Karpas-422 (cell line): Measurements from ENCODE around the gene HIP1. TPM values are rescaled to one million over a fixed set of nuclear protein-coding genes. Genes with fewer than 3 reads are reported as not detected.

Experiments used
- DNase-seq: peaks from one replicate; pipeline ENCODE4 v3.0.0-alpha.2; 2015
- H2AFZ ChIP-seq: fragments of 200-600 bp; sonication (generic); 2 replicates; pipeline ENCODE4 v1.6.1; 2014; ENCODE audit warnings: antibody characterized with exemption, low read length, mixed read lengths
- H3K27ac ChIP-seq: fragments of 200-600 bp; sonication (generic); 2 replicates; pipeline ENCODE4 v1.5.1; 2014; ENCODE audit warnings: mild to moderate bottlenecking, low read length, moderate library complexity
- H3K27me3 ChIP-seq: fragments of 200-600 bp; sonication (generic); 2 replicates; pipeline ENCODE4 v1.6.1; 2014; ENCODE audit warnings: low read length, mixed read lengths
- H3K36me3 ChIP-seq: fragments of 200-600 bp; sonication (generic); 2 replicates; pipeline ENCODE4 v1.6.1; 2014; ENCODE audit warnings: low read length, mixed read lengths; ENCODE audit not compliant: insufficient read depth
- H3K4me1 ChIP-seq: fragments of 200-600 bp; sonication (generic); 2 replicates; pipeline ENCODE4 v1.6.1; 2014; ENCODE audit warnings: mild to moderate bottlenecking, low read length, mixed read lengths
- H3K4me2 ChIP-seq: fragments of 200-600 bp; sonication (generic); 2 replicates; pipeline ENCODE4 v1.6.1; 2014; ENCODE audit warnings: low read length, low read depth, mild to moderate bottlenecking; ENCODE audit not compliant: poor library complexity, severe bottlenecking
- H3K4me3 ChIP-seq: fragments of 200-600 bp; sonication (generic); 2 replicates; pipeline ENCODE4 v1.5.1; 2014; ENCODE audit warnings: mild to moderate bottlenecking, antibody characterized with exemption, low read length, mixed read lengths
- H3K79me2 ChIP-seq: fragments of 200-600 bp; sonication (generic); 2 replicates; pipeline ENCODE4 v1.6.1; 2014; ENCODE audit warnings: mild to moderate bottlenecking, low read length, mixed read lengths
- H3K9ac ChIP-seq: fragments of 200-600 bp; sonication (generic); 2 replicates; pipeline ENCODE4 v1.6.0; 2014; ENCODE audit warnings: low read length
- H3K9me2 ChIP-seq: fragments of 200-600 bp; sonication (generic), shearing (Covaris generic); replicated peaks from 2 replicates; pipeline ENCODE4 v1.6.0; 2014; ENCODE audit warnings: mild to moderate bottlenecking, low read length, moderate library complexity; ENCODE audit not compliant: insufficient read depth
- H3K9me3 ChIP-seq: fragments of 300-700, 200-600 bp; sonication (generic); 2 replicates; pipeline ENCODE4 v1.6.1; 2014; ENCODE audit warnings: low read length, mixed read lengths
- H4K20me1 ChIP-seq: fragments of 200-600 bp; sonication (generic); 2 replicates; pipeline ENCODE4 v1.6.1; 2014; ENCODE audit warnings: mild to moderate bottlenecking, antibody characterized with exemption, low read length, low read depth; ENCODE audit not compliant: insufficient read depth
- total RNA-seq: library from RNA; depleted of rRNA; stranded (reverse); fragments of >200 nt; shearing (Covaris generic); gene quantifications from 2 replicates; pipeline ENCODE4 v1.2.3, GENCODE V29; 2014; ENCODE audit warnings: low replicate concordance

Gene HIP1
- total RNA-seq, 1 experiment from 2014 or later = 0.34 TPM

- H3K4me1 ChIP-seq = no peaks in the 10 kb centered on the region
- H3K4me2 ChIP-seq = no peak overlapping the region
- no peaks in the 10 kb centered on the region for H3K36me3 ChIP-seq
- no peaks in the 10 kb centered on the region for H3K9me2 ChIP-seq
- H3K9ac ChIP-seq = no peak overlapping the region
- H3K79me2 ChIP-seq = no peaks in the 10 kb centered on the region
- no peak overlapping the region for H3K27ac ChIP-seq
- H3K9me3 ChIP-seq = no peaks in the 10 kb centered on the region
- H3K27me3 ChIP-seq = no peaks in the 10 kb centered on the region
- DNase-seq = no peak
- no peak overlapping the region for H2AFZ ChIP-seq
- no peak overlapping the region for H3K4me3 ChIP-seq
- H4K20me1 ChIP-seq = no peaks in the 10 kb centered on the region
Measured at GRCh38 chr7:75630549-75630948, 108.2 kb downstream of the HIP1 start.

GRCh38 chr7:75629044-75629443 is 109.7 kb downstream of the HIP1 start:
- no peak for DNase-seq
- H2AFZ ChIP-seq = no peak overlapping the region
- no peak overlapping the region for H3K27ac ChIP-seq
- H3K4me1 ChIP-seq = no peaks in the 10 kb centered on the region
- H4K20me1 ChIP-seq = no peaks in the 10 kb centered on the region
- no peak overlapping the region for H3K9ac ChIP-seq
- H3K36me3 ChIP-seq = no peaks in the 10 kb centered on the region
- H3K9me3 ChIP-seq = no peaks in the 10 kb centered on the region
- no peaks in the 10 kb centered on the region for H3K79me2 ChIP-seq
- no peak overlapping the region for H3K4me3 ChIP-seq
- no peak overlapping the region for H3K4me2 ChIP-seq
- no peaks in the 10 kb centered on the region for H3K27me3 ChIP-seq
- no peaks in the 10 kb centered on the region for H3K9me2 ChIP-seq

GRCh38 chr7:75628055-75628454 is 110.7 kb downstream of the HIP1 start:
- Histone ChIP-seq H4K20me1 (no peaks in the 10 kb centered on the region), H3K9ac (no peak overlapping the region), H3K9me2 (no peaks in the 10 kb centered on the region), H3K36me3 (no peaks in the 10 kb centered on the region), H3K4me2 (no peak overlapping the region), H3K4me1 (no peaks in the 10 kb centered on the region), H3K79me2 (no peaks in the 10 kb centered on the region), H3K27me3 (no peaks in the 10 kb centered on the region), H3K4me3 (no peak overlapping the region), H2AFZ (no peak overlapping the region), H3K9me3 (no peaks in the 10 kb centered on the region), H3K27ac (no peak overlapping the region)
- no peak for DNase-seq

- Histone ChIP-seq H3K9ac (no peak overlapping the region), H3K27me3 (no peaks in the 10 kb centered on the region), H3K79me2 (no peaks in the 10 kb centered on the region), H4K20me1 (no peaks in the 10 kb centered on the region), H3K4me1 (no peaks in the 10 kb centered on the region), H2AFZ (no peak overlapping the region), H3K4me3 (no peak overlapping the region), H3K27ac (no peak overlapping the region), H3K9me3 (no peaks in the 10 kb centered on the region), H3K9me2 (no peaks in the 10 kb centered on the region), H3K4me2 (no peak overlapping the region), H3K36me3 (no peaks in the 10 kb centered on the region)
- DNase-seq = peak; percentile 9
Measured at GRCh38 chr7:75626954-75627353, 111.8 kb downstream of the HIP1 start.

GRCh38 chr7:75625868-75626267 is 112.9 kb downstream of the HIP1 start:
- DNase-seq = no peak

GRCh38 chr7:75624134-75624832 is 114.5 kb downstream of the HIP1 start:
- H3K79me2 ChIP-seq = no peaks in the 10 kb centered on the region
- no peaks in the 10 kb centered on the region for H3K9me3 ChIP-seq
- H3K27me3 ChIP-seq = no peaks in the 10 kb centered on the region
- no peaks in the 10 kb centered on the region for H3K36me3 ChIP-seq
- no peak overlapping the region for H3K27ac ChIP-seq
- DNase-seq = no peak
- H3K4me1 ChIP-seq = peaks cover 7% of the 10 kb centered on the region
- no peaks in the 10 kb centered on the region for H3K9me2 ChIP-seq
- no peaks in the 10 kb centered on the region for H4K20me1 ChIP-seq
- H3K9ac ChIP-seq = no peak overlapping the region
- no peak overlapping the region for H3K4me3 ChIP-seq
- no peak overlapping the region for H2AFZ ChIP-seq
- H3K4me2 ChIP-seq = no peak overlapping the region

More at GRCh38 chr7:75625868-75626267, 112.9 kb downstream of the HIP1 start:
- Histone ChIP-seq H3K27ac (no peak overlapping the region), H3K9ac (no peak overlapping the region), H3K36me3 (no peaks in the 10 kb centered on the region), H2AFZ (no peak overlapping the region), H3K4me2 (no peak overlapping the region), H3K4me1 (peaks cover 7% of the 10 kb centered on the region), H3K9me2 (no peaks in the 10 kb centered on the region), H4K20me1 (no peaks in the 10 kb centered on the region), H3K27me3 (no peaks in the 10 kb centered on the region), H3K79me2 (no peaks in the 10 kb centered on the region), H3K4me3 (no peak overlapping the region), H3K9me3 (no peaks in the 10 kb centered on the region)

GRCh38 chr7:75623390-75624133 is 115.2 kb downstream of the HIP1 start:
- no peak overlapping the region for H3K4me3 ChIP-seq
- H3K27me3 ChIP-seq = no peaks in the 10 kb centered on the region
- H3K9ac ChIP-seq = no peak overlapping the region
- peaks cover 7% of the 10 kb centered on the region for H3K4me1 ChIP-seq
- DNase-seq = no peak
- H3K36me3 ChIP-seq = no peaks in the 10 kb centered on the region
- H3K27ac ChIP-seq = no peak overlapping the region
- H3K4me2 ChIP-seq = no peak overlapping the region
- no peaks in the 10 kb centered on the region for H3K9me2 ChIP-seq
- no peaks in the 10 kb centered on the region for H4K20me1 ChIP-seq
- no peaks in the 10 kb centered on the region for H3K9me3 ChIP-seq
- H3K79me2 ChIP-seq = no peaks in the 10 kb centered on the region
- no peak overlapping the region for H2AFZ ChIP-seq

GRCh38 chr7:75621124-75621523 is 117.6 kb downstream of the HIP1 start:
- no peak overlapping the region for H3K27ac ChIP-seq

More at GRCh38 chr7:75621124-75621523, 117.6 kb downstream of the HIP1 start:
- no peak overlapping the region for H3K4me2 ChIP-seq
- no peaks in the 10 kb centered on the region for H3K27me3 ChIP-seq
- H3K4me1 ChIP-seq = peaks cover 7% of the 10 kb centered on the region
- DNase-seq = peak; percentile 53
- H4K20me1 ChIP-seq = no peaks in the 10 kb centered on the region
- no peak overlapping the region for H3K9ac ChIP-seq
- H3K9me3 ChIP-seq = no peaks in the 10 kb centered on the region
- H3K4me3 ChIP-seq = no peak overlapping the region
- H3K9me2 ChIP-seq = no peaks in the 10 kb centered on the region
- no peak overlapping the region for H2AFZ ChIP-seq
- H3K79me2 ChIP-seq = no peaks in the 10 kb centered on the region
- H3K36me3 ChIP-seq = no peaks in the 10 kb centered on the region
